ENCODE measurements around the gene TMEM190. TPM values are rescaled to one million over a fixed set of nuclear protein-coding genes. Genes with fewer than 3 reads are reported as not detected.

TMEM190 gene
- total and polyA plus RNA-seq, 2 of the 8 experiments (the other 6 are each of a cell fraction or from before 2014, with no cell fraction given): 1.6 TPM; not detected in 1

DNA sequence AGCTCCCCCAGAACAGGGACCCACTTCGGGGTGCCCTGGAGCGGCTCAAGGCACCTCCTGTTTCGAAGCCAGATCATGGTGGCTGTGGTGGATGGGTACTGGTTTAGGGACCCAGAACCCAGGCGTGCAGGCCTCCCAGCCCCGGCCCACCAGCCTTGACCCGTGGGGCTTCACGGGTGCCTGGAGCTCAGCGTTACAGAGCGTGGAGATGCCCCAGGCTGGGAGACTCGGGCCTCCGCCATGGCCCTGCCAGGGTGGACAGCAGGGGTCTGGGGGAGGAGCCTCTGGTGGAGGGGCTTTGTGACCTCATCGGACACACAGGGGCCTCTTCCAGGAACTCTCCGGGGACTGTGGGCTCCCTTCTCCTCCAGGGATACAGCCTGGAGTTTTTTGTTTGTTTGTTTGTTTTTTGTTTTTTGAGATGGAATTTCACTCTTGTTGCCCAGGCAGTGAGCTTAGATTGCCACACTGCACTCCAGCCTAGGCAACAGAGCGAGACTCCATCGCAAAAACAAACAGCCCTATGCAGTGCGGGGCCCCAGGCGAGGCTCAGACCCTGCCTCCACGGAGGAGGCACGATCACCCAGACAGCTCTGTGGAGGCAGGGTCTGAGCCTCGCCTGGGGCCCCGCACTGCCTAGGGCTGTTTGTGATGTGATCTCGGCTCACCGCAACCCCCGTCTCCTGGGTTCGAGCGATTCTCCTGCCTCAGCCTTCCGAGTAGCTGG lies 13.5 kb upstream of the TMEM190 start, which contains the start of gene GARIN5B:
Gene GARIN5B, minus strand, starts transcription at position 271 of the 727 bp plus-strand sequence. Its CDS starts 194 bp downstream, at position 77.
- peak within 1 kb of the TSS; percentile 96 for H4K8ac ChIP-seq (ENCODE audit: extremely low read depth, insufficient read depth, low read length)
- no peak within 1 kb of the TSS for H2AFZ ChIP-seq (ENCODE audit: low read length)
- H3K27ac ChIP-seq (ENCODE audit: low read depth, low read length): no peak within 1 kb of the TSS
- H3K79me1 ChIP-seq (ENCODE audit: low read depth, low read length): no peaks in the 10 kb centered on the region
- CTCF ChIA-PET (ENCODE audit: partially characterized antibody): interaction anchor here (0.7 to 2.5 kb wide), 4 partner anchors 9 to 217 kb away, joined by 3 to 11 read pairs (median 4); no protein-coding TSS in a partner anchor
- H4K5ac ChIP-seq (ENCODE audit: insufficient read length, low read depth, low read length): peak within 1 kb of the TSS; percentile 31
- peak within 1 kb of the TSS; percentile 50; the same call in 1 of the 2 replicates for H2BK12ac ChIP-seq (ENCODE audit: low read depth, low read length)
- FAIRE-seq: no peak
- no peak within 1 kb of the TSS; the same call in 1 of the 2 replicates for H3K18ac ChIP-seq (ENCODE audit: extremely low read depth, low read length)
- no peak within 1 kb of the TSS for H3K4me2 ChIP-seq (ENCODE audit: insufficient read depth in 1 of 2, low read depth in 2 of 2, low read length in 2 of 2)
- H2BK20ac ChIP-seq (ENCODE audit: low read length): no peak within 1 kb of the TSS
- H3K23me2 ChIP-seq (ENCODE audit: low read depth, low read length): no peaks in the 10 kb centered on the region
- no peak within 1 kb of the TSS for H3K56ac ChIP-seq (replicated peaks; ENCODE audit: insufficient read length, low read depth, low read length)
- H3K79me2 ChIP-seq (ENCODE audit: control insufficient read depth in 1 of 2, insufficient read depth in 2 of 2, low read length in 2 of 2): no peaks in the 10 kb centered on the region
- H3K4me1 ChIP-seq (replicated peaks in 1 of 4; ENCODE audit: control insufficient read depth in 3 of 4, insufficient read depth in 4 of 4, low read length in 3 of 4): peaks cover 0 to 10% (median 8%) of the 10 kb centered on the region in 4 experiments; a peak in 6 of 7 replicates
- peak within 1 kb of the TSS; percentile 72; the same call in 1 of the 2 replicates for H2BK15ac ChIP-seq (ENCODE audit: low read length)
- no peaks in the 10 kb centered on the region for H3K9me3 ChIP-seq (ENCODE audit: insufficient read depth in 2 of 2, low read depth in 1 of 2, low read length in 1 of 2)
- H2BK120ac ChIP-seq (replicated peaks; ENCODE audit: low read depth, low read length): no peak within 1 kb of the TSS
- no peak within 1 kb of the TSS for H3K14ac ChIP-seq (ENCODE audit: insufficient read length)
- POLR2A ChIA-PET (ENCODE audit: partially characterized antibody): interaction anchor here (0.6 to 3.8 kb wide), 11 partner anchors 10 to 44 kb away, joined by 3 to 16 read pairs (median 5); partner anchors contain the start of genes KMT5C and TMEM190
- no peak within 1 kb of the TSS for H3K23ac ChIP-seq (ENCODE audit: insufficient read length)
- H4K91ac ChIP-seq (replicated peaks; ENCODE audit: insufficient read length, low read length): no peak within 1 kb of the TSS
- H2BK5ac ChIP-seq (ENCODE audit: low read depth, low read length): no peak within 1 kb of the TSS; the same call in 1 of the 2 replicates
- H3K4ac ChIP-seq (replicated peaks; ENCODE audit: insufficient read length, low read depth, low read length): no peak within 1 kb of the TSS
- peaks cover 0 to 12% (median 10%) of the 10 kb centered on the region in 4 experiments; a peak in 6 of 7 replicates for H3K27me3 ChIP-seq (replicated peaks in 1 of 4; ENCODE audit: control insufficient read depth in 3 of 4, extremely low read depth in 1 of 4, insufficient read depth in 3 of 4, low read length in 3 of 4)
- H3K36me3 ChIP-seq (ENCODE audit: control insufficient read depth in 2 of 4, insufficient read depth in 4 of 4, low read length in 3 of 4): no peaks in the 10 kb centered on the region
- no peak within 1 kb of the TSS for H3K4me3 ChIP-seq (ENCODE audit: extremely low read depth in 1 of 4, insufficient read depth in 2 of 4, low read depth in 3 of 4, low read length in 4 of 4)
- no peak for DNase-seq (ENCODE audit: low read depth in 1 of 2, low spot score in 2 of 2)
- H4K20me1 ChIP-seq (replicated peaks in 1 of 2; ENCODE audit: control insufficient read depth in 1 of 2, insufficient read depth in 2 of 2, low read length in 2 of 2): no peaks in the 10 kb centered on the region
- peak within 1 kb of the TSS; percentile 82; the same call in 1 of the 2 replicates for H2AK5ac ChIP-seq (ENCODE audit: low read depth, low read length)
- 89% methylated on average over 22 of the region's 27 CpGs; no CpG with 5 or more reads in 1 of the 2 experiments for WGBS, 2 experiments (ENCODE audit: extremely low coverage in 1 of 2, insufficient coverage in 1 of 2, insufficient read length in 1 of 2, insufficient replicate concordance in 2 of 2, low coverage in 1 of 2, low lambda C conversion rate in 2 of 2, missing lambda C conversion rate in 1 of 2)
- no peak within 1 kb of the TSS for H3K9ac ChIP-seq (replicated peaks in 1 of 4; ENCODE audit: extremely low read depth in 1 of 4, low read depth in 3 of 4, low read length in 3 of 4)
- TF ChIP-seq SIN3A (conservative IDR thresholded peaks at IDR 0.05 in 1 of 2, IDR thresholded peaks at IDR 0.05 in 1 of 2; ENCODE audit: low read depth in 1 of 2, low read length in 2 of 2) (no peak), JUND (IDR thresholded peaks at IDR 0.05; ENCODE audit: low read length) (no peak), YY1 (IDR thresholded peaks at IDR 0.05; ENCODE audit: low read depth, low read length) (no peak), KDM4A (IDR thresholded peaks at IDR 0.05; ENCODE audit: low read depth, low read length, severe bottlenecking) (no peak), RXRA (IDR thresholded peaks at IDR 0.05; ENCODE audit: insufficient read depth, low read depth, low read length) (no peak), BCL11A (IDR thresholded peaks at IDR 0.05; ENCODE audit: low read depth in 2 of 2, low read length in 2 of 2) (no peak)
